HG03342 (cell line): Measurements from ENCODE around the gene SFXN4.
A peak's percentile ranks its signal among the peaks of the same experiment; 100 is the strongest.

Experiments
- ATAC-seq: cut with Tn5 transposase; IDR thresholded peaks from one replicate; pipeline ENCODE4 v1.9.1; 2021; ENCODE audit warnings: mild to moderate bottlenecking, moderate library complexity; ENCODE audit not compliant: unreplicated experiment

SFXN4 gene, protein sequence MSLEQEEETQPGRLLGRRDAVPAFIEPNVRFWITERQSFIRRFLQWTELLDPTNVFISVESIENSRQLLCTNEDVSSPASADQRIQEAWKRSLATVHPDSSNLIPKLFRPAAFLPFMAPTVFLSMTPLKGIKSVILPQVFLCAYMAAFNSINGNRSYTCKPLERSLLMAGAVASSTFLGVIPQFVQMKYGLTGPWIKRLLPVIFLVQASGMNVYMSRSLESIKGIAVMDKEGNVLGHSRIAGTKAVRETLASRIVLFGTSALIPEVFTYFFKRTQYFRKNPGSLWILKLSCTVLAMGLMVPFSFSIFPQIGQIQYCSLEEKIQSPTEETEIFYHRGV

DNA sequence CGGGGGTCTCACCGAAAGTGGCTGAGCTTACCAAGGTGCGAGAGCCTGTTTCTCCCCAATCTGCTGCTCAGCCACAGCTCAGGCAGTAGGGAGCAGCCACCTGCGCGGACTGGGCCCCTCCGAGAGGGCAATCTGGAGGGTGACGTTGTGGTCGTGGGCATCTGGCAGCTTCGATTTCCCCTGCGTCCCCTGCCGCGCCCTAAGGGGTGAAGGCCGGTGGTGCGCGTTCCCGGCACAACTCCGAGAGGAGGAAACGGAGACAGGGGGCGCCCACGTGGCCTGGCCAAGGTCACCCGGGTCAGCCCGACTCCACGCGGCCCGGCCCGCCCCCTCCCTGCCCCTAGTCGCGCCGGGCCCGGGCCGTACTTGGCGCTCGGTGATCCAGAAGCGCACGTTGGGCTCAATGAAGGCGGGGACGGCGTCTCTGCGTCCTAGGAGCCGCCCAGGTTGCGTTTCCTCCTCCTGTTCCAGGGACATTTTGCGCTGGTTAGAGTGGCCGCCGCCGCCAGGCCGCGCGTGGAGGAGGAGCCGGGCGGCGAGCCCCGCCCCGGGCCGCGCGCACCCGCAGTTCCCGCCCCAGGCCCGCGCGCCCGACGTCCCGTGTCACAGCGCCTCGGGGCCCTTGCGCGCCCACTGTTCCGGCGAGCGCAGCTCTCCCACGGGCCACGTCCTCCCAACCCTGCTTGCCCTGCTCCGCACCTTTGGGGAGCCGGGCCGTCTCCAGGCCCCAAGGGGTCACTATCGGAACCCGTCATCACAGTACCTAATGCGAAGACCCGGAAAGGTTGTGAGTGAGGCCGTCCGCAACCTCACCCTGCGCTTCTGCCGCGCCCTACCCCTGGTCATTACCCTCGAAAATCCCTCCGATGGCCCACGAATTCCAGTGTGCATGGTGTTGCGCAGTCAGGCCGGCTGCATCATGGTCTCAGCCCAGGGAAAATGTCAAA is at the start of gene SFXN4:
TSS of gene SFXN4 (minus strand) at position 544 of the 947 bp plus-strand sequence. CDS start at position 477, 67 bp downstream.
- peak; percentile 85 for ATAC-seq

- ATAC-seq = no peak
Measured at GRCh38 chr10:119211625-119212441, 46.3 kb upstream of the SFXN4 start.

GRCh38 chr10:119211176-119211575 is 45.7 kb upstream of the SFXN4 start:
- no peak for ATAC-seq

DNA sequence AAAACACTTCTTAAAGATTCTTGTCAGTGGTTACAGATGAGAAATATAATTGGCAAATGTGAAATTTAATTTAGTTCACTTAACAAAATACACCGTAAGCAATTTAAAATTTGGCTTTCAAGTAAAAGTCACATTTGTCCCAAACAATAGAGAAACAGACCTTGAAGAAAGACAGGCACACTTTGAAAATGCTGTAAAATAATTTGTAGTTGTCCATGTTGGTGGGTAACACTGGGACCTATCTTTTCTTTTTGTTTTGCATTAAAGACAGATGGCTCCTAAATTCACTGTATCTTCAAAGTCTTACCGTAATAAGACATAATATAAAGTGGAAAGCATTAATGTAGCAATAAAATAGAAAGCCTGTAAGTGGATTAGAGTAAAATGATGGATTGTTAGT is 45.1 kb upstream of the SFXN4 start:
- no peak for ATAC-seq

DNA sequence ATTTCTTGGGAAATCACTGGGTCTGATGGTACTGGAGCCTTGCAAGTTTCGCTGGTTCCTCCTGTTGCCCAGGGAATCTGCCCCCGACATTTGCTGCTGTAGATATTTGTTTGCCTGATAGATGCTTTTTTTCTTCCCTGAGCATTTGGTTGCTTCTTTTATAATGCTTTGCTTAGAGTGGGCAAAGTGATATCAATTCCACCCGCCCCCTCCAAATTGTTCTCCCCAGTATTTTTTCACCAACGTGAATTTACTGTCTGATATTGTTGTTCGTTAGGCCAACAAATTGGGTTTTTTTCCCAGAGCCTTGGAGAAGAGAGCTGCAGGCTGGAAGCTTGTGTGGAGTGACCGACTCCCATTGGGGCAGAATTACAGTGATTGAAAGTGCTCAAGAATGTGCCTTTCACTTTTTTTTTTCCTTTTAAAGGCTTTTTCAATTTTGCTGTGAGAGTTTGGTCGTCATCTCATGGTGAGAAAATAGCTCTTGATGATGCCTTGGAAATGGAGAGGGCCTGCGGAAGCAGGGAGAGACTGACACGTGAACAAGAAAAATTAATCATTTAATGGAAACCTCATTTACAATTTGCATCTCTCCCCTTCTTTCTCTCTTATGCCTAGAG is 44.3 kb upstream of the SFXN4 start:
- ATAC-seq = no peak

- no peak for ATAC-seq
Measured at GRCh38 chr10:119209035-119209735, 43.7 kb upstream of the SFXN4 start.

DNA sequence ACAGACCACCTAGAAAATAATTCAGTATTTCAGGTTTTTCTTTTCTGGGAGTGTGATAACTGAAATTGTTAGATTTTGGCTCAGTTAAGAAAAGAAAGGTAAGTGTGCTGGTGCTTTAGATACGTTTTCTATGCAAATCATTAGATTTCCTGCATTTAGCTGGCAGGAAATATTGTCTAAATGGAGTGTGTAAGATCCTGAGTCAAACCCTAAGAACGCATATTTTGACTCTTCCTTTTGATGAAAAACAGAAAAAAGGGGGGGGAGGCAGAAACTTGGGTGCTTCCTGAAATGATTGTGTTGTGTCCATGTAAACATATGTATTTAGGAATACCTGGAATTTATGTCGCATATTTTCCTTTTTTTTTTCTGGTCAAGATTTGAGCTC is 43.0 kb upstream of the SFXN4 start:
- ATAC-seq = no peak

DNA sequence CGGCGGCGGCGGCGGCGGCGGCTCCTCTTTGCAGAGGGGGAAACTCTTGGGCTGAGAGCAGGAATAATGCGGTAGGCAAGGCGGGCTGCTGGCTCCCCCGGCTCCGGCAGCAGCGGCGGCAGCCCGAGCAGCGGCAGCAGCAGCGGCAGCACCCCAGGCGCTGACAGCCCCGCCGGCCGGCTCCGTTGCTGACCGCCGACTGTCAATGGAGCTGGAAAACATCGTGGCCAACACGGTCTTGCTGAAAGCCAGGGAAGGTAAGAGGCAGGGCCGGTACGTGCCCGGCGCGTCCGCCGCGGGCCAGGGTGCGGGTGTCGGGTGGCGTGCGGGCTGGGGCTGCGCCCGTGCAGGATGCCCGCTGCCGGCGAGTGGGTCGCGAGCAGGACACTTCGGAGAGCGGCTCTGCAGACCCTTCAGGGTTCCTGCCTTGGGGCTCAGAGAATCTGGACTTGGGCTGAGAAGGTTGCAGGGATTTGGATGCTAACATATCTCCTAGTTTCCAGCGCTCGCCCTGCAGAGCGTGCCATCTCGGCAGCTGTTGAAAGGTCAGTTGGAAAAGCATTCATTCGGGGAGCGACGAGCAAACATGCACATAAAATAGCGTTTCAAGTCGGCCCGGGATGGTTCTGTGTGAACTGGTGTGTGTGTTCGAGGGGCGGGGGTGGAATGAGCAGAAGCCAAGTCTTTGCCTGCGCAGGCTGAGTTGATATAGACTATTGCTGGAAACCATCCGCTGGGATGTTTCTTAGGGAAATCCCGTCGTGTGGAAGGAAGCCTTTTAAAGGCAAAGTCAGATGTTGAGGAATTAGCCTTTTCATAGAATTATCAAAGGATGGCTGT is 42.4 kb upstream of the SFXN4 start:
- no peak for ATAC-seq

- ATAC-seq = peak; percentile 74
Measured at GRCh38 chr10:119207366-119207666, 41.8 kb upstream of the SFXN4 start, which contains the start of gene GRK5. GRK5 (plus strand) TSS chr10:119207571; CDS start chr10:119207918, 347 bp downstream.

- peak; percentile 55 for ATAC-seq
Measured at GRCh38 chr10:119206603-119207365, 41.3 kb upstream of the SFXN4 start.

GRCh38 chr10:119205894-119206602 is 40.5 kb upstream of the SFXN4 start:
- peak; percentile 27 for ATAC-seq

- no peak for ATAC-seq
Measured at GRCh38 chr10:119203006-119203405, 37.5 kb upstream of the SFXN4 start.

DNA sequence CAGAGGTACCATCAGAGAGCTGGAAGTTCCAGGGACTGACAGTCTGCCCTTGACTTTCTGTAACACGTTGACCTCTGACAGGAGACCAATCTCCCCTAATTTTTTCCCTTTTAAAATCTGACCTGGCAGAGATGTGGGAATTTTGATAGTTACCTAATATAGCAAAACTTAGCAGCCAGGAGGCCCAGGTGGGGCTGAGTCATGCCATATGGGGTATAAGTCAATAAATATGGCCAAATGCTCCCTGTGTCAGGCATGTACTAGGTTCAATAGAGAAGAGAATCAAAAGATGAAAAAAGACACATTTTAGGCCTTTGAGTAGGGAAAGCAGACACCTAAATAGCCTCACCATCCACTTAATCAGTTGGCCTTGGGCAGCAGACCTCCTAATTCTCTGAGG is 35.7 kb upstream of the SFXN4 start:
- no peak for ATAC-seq

DNA sequence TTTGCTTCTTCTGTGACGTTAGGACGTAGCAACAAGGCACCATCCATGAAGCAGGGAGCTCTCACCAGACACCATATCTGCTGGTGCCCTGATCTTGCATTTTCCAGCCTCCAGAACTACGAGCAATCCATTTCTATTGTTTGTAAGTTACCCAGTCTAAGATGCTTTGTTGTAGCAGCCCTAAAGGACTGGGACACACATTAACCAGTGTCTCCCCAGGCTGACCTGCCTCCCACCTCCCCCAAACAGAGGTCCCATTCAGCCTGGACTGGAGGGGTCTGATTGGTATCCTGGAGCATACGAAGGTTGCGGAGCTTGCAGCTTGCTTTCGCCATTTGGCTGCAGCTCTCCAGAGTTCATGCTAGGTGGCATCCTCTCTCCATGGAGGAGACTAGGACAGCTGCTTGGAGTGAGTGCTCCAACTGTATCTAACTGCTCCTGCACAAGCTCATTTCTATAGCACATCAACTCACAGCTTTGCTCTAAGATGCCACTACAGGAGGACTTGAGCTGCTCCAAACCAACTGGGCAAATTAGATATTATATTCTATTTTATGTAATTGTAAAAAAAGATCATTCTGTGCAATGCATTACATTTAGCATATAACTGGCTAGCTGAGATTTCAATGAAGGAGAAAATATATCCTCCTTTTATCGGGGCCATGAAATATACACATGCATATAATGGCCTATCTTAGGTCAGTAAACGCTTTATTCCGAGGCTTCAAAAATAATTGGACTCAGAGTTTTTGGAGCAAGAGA is 33.9 kb upstream of the SFXN4 start:
- no peak for ATAC-seq

GRCh38 chr10:119198438-119198837 is 32.9 kb upstream of the SFXN4 start:
- no peak for ATAC-seq

DNA sequence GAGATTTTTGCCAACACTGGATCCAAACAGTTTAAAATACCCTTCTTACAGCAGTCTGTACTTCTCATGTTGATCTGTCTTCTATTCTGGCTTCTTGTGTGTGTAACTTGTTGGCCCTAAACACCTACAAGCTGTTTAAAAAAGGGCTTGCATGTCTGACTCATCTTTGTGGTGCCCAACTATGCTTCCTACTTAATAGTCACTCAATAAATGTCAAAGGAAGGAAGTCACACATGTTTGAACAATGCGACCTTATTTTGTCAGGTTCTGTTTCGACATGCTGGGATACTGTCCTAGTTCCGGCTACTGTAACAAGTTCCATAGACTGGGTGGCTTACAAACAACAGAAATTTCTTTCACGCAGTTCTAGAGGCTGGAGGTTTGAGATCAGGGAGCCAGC is 32.4 kb upstream of the SFXN4 start:
- ATAC-seq = no peak

DNA sequence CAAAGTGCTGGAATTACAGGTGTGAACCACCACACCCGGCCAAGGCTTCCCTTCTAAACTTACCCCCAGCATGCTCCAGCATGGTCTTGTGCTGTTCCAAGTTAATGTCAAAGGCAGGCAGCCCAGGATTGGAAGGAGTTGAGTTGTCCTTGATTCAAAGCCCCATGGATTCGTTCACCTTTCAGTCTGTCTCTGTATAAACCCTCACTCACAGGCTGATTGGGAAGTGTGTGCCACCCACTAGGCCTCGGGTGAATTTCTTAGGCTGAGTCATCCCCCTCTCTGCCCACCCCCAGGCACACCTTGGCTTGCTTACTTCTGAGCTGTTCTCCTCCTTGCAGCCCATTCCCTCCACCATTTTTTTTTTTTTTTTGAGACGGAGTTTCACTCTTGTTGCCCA is 26.4 kb upstream of the SFXN4 start:
- no peak for ATAC-seq
